SK-N-SH (cell line): ENCODE results near the gene SRP14.

ENCODE experiments used
- CTCF ChIP-seq: fragments of 200-600 bp; sonication (generic); IDR thresholded peaks from 2 replicates; pipeline ENCODE4 v1.6.1; 2017; ENCODE audit warnings: antibody characterized with exemption, mild to moderate bottlenecking, moderate library complexity
- JUND ChIP-seq: IDR thresholded peaks from 2 replicates; pipeline ENCODE4 v1.4.0; 2012
- MAX ChIP-seq: IDR thresholded peaks from 2 replicates; pipeline ENCODE4 v1.4.0; 2012; ENCODE audit warnings: low read depth
- MXI1 ChIP-seq: IDR thresholded peaks from 2 replicates; pipeline ENCODE4 v1.6.1; 2012; ENCODE audit warnings: mild to moderate bottlenecking, low read depth, low read length, improper control_type of control experiment
- RCOR1 ChIP-seq: fragments of 150-350 bp; IDR thresholded peaks from 2 replicates; pipeline ENCODE4 v1.6.1; 2017; ENCODE audit warnings: antibody characterized with exemption, low read length
- TAF1 ChIP-seq: IDR thresholded peaks from 2 replicates; pipeline ENCODE4 v1.6.1; 2012; ENCODE audit warnings: low read depth, mild to moderate bottlenecking, low read length, moderate library complexity, borderline replicate concordance
- TF ChIP-seq, protein P1 (sequence below): IDR thresholded peaks from 2 replicates; pipeline ENCODE4; 2012

- no peak for TF ChIP-seq CTCF
- no peak for TF ChIP-seq MXI1
- TF ChIP-seq, protein P1, sequence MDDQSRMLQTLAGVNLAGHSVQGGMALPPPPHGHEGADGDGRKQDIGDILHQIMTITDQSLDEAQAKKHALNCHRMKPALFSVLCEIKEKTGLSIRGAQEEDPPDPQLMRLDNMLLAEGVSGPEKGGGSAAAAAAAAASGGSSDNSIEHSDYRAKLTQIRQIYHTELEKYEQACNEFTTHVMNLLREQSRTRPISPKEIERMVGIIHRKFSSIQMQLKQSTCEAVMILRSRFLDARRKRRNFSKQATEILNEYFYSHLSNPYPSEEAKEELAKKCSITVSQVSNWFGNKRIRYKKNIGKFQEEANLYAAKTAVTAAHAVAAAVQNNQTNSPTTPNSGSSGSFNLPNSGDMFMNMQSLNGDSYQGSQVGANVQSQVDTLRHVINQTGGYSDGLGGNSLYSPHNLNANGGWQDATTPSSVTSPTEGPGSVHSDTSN, result no peak
- TF ChIP-seq TAF1, result no peak
- TF ChIP-seq MAX, result no peak
- TF ChIP-seq RCOR1, result no peak
- no peak for TF ChIP-seq JUND
Measured at GRCh38 chr15:40016224-40016865, 22.6 kb downstream of the SRP14 start.
